Endothelial cell of umbilical vein (primary cell): ENCODE results near the gene P2RX1. TPM values are rescaled to one million over a fixed set of nuclear protein-coding genes. Genes with fewer than 3 reads are reported as not detected.

Experiments used
- BruUV-seq: library from RNA; stranded (reverse); fragments of 400-500 nt; replicated peaks from 2 replicates; lab custom pipeline; 2021; lab: Mats Ljungman, UMichigan
- CTCF ChIA-PET: fragments of 300-600, 350-600 bp; sonication (Branson Sonifier 250); formaldehyde crosslinking; loops from one replicate; lab custom pipeline; 2021; ENCODE audit warnings: antibody characterized with exemption, inconsistent platforms; lab: Charles Lee
- POLR2A ChIA-PET: fragments of 300-600, 350-600 bp; sonication (Branson Sonifier 250); formaldehyde crosslinking; loops from one replicate; lab custom pipeline; 2021; ENCODE audit warnings: antibody characterized with exemption, inconsistent platforms; lab: Charles Lee
- DNase-seq: peaks from one replicate; pipeline ENCODE4 v3.0.0-alpha.2; 2011; ENCODE audit warnings: low read depth, low spot score
- FAIRE-seq: peaks from 2 replicates; lab custom pipeline; 2011; peaks lifted over from hg19 to GRCh38; lab: Jason Lieb, UNC
- H2AFZ ChIP-seq: 2 replicates; pipeline ENCODE4 v1.6.0; 2012; ENCODE audit warnings: low read depth, low read length, control low read depth, inconsistent platforms
- H3K27ac ChIP-seq: 2 replicates; pipeline ENCODE4 v1.5.1; 2011; ENCODE audit warnings: low read depth, mild to moderate bottlenecking, control low read depth, low read length, moderate library complexity; ENCODE audit not compliant: insufficient read depth
- H3K27me3 ChIP-seq, 2 experiments: 2 replicates each; pipeline versions ENCODE4 v1.6.0 to v1.6.1; 2011; ENCODE audit warnings: low read length in 2 of 2, mixed read lengths in 1 of 2; ENCODE audit not compliant: control insufficient read depth in 2 of 2, insufficient read depth in 2 of 2
- H3K36me3 ChIP-seq, 2 experiments: 2 replicates in 1 of 2; 3 replicates in 1 of 2; pipeline ENCODE4 v1.5.1; 2011; ENCODE audit warnings: low read length in 2 of 2, mild to moderate bottlenecking in 1 of 2, moderate library complexity in 1 of 2; ENCODE audit not compliant: control insufficient read depth in 2 of 2, insufficient read depth in 2 of 2; ENCODE audit errors: extremely low read depth in 1 of 2
- H3K4me1 ChIP-seq: 3 replicates; pipeline ENCODE4 v1.5.1; 2011; ENCODE audit warnings: mild to moderate bottlenecking, low read length; ENCODE audit not compliant: control insufficient read depth, insufficient read depth; ENCODE audit errors: extremely low read depth
- H3K4me2 ChIP-seq: 2 replicates; pipeline ENCODE4 v1.6.1; 2011; ENCODE audit warnings: low read length, control low read depth, mixed read lengths; ENCODE audit not compliant: insufficient read depth
- H3K4me3 ChIP-seq, 3 experiments: fragments of 200-600 bp in 1 of 3; sonication (generic), shearing (Covaris generic) in 1 of 3; replicated peaks in 1 of 3; 2 replicates each; pipeline ENCODE4 v1.5.1; 2011 to 2016; ENCODE audit warnings: control low read depth in 3 of 3, low read length in 3 of 3, mild to moderate bottlenecking in 2 of 3, inconsistent platforms in 1 of 3, low read depth in 1 of 3, moderate library complexity in 1 of 3; ENCODE audit not compliant: insufficient read depth in 1 of 3
- H3K79me2 ChIP-seq: 2 replicates; pipeline ENCODE4 v1.6.0; 2012; ENCODE audit warnings: low read length, inconsistent platforms; ENCODE audit not compliant: control insufficient read depth, insufficient read depth
- H3K9ac ChIP-seq: replicated peaks from 2 replicates; pipeline ENCODE3; 2011; ENCODE audit warnings: low read length, control low read depth; ENCODE audit not compliant: insufficient read depth; ENCODE audit errors: extremely low read depth
- H3K9me1 ChIP-seq: replicated peaks from 3 replicates; pipeline ENCODE4 v1.6.0; 2011; ENCODE audit warnings: mild to moderate bottlenecking, low read length; ENCODE audit not compliant: control insufficient read depth, insufficient read depth; ENCODE audit errors: extremely low read depth
- H3K9me3 ChIP-seq: replicated peaks from 2 replicates; pipeline ENCODE4 v1.5.1; 2012; ENCODE audit warnings: low read length, inconsistent platforms; ENCODE audit not compliant: control insufficient read depth, insufficient read depth
- H4K20me1 ChIP-seq: replicated peaks from 2 replicates; pipeline ENCODE3; 2011; ENCODE audit warnings: mild to moderate bottlenecking, low read length; ENCODE audit not compliant: control insufficient read depth, insufficient read depth; ENCODE audit errors: extremely low read depth
- CTCF ChIP-seq, 2 donors: IDR thresholded peaks; 1 replicate in 1 of 2; 2 replicates in 1 of 2; pipeline ENCODE4 v1.5.1; 2011; ENCODE audit warnings: low read length in 2 of 2, mild to moderate bottlenecking in 2 of 2, moderate library complexity in 2 of 2, control low read depth in 1 of 2, inconsistent platforms in 1 of 2, low read depth in 1 of 2; ENCODE audit not compliant: insufficient read depth in 1 of 2; ENCODE audit errors: extremely low read depth in 1 of 2
- EZH2 ChIP-seq: IDR thresholded peaks from 2 replicates; pipeline ENCODE4 v1.6.1; 2012; ENCODE audit warnings: borderline replicate concordance, low read depth, mild to moderate bottlenecking, moderate library complexity, low read length, inconsistent platforms; ENCODE audit not compliant: severe bottlenecking
- GATA2 ChIP-seq: IDR thresholded peaks from 2 replicates; pipeline ENCODE4 v1.7.0; 2011; ENCODE audit warnings: low read depth, mild to moderate bottlenecking, moderate library complexity, mixed read lengths, low read length; ENCODE audit not compliant: insufficient read length, insufficient read depth
- JUN ChIP-seq: IDR thresholded peaks from 2 replicates; pipeline ENCODE4 v1.6.1; 2011; ENCODE audit warnings: borderline replicate concordance, low read depth; ENCODE audit not compliant: insufficient read length, insufficient read depth
- MYC ChIP-seq: IDR thresholded peaks from one replicate; pipeline ENCODE4 v1.6.1; 2011; ENCODE audit warnings: mild to moderate bottlenecking, low read depth, low read length
- dilution Hi-C: fragments of 300-500 bp; cut with MboI; formaldehyde crosslinking; loops from one replicate; pipeline ENCODE4 v1.15.0; 2019; ENCODE audit warnings: low sequenced_read_pairs; ENCODE audit not compliant: extremely low pct_ligation_motif_present
- intact Hi-C: fragments of 100-400 bp; cut with micrococcal nuclease; formaldehyde crosslinking; loops from one replicate; pipeline ENCODE4 v1.10.0; 2022
- polyA plus RNA-seq, 4 experiments: library from polyadenylated mRNA; depleted of rRNA in 3 of 4; stranded (reverse) in 3 of 4; unstranded in 1 of 4; fragments of >200 nt; gene quantifications; 2 replicates each; pipeline versions ENCODE4 v1.2.1 to v1.2.3, GENCODE V29; 2011 to 2012; ENCODE audit warnings: missing spikeins in 1 of 4
- total RNA-seq: library from RNA; stranded (reverse); gene quantifications from 2 replicates; pipeline ENCODE4 v1.2.3, GENCODE V29; 2021
- TF ChIP-seq, protein P1 (sequence below): IDR thresholded peaks from 2 replicates; pipeline ENCODE4 v1.6.1; 2011; ENCODE audit not compliant: insufficient read depth, insufficient read length

The P2RX1 gene
- total and polyA plus RNA-seq, 2 donors (not counting 3 experiments of a cell fraction or from before 2014, with no cell fraction given): not detected

DNA sequence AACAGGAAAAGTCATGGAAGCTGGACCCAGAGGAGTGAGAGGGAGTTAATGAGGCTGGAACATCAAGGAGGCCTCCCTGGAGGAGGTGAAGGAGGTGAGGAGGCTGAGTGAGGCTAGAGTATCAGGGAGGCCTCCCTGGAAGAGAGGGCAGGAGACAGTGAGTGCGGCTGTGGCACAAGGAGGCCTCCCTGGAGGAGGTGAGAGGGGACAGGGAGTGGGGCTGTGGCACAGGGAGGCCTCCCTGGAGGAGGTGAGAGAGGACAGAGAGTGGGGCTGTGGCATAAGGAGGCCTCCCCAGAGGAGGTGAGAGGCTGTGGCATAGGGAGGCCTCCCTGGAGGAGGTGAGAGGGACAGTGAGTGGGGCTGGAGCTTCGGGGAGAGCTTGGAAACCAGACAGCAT, 28.9 kb downstream of the P2RX1 start:
- Histone ChIP-seq H3K4me3 (no peak overlapping the region), H3K36me3 (no peaks in the 10 kb centered on the region), H3K4me2 (no peak overlapping the region), H3K27me3 (no peaks in the 10 kb centered on the region), H3K79me2 (peaks cover 21% of the 10 kb centered on the region), H3K27ac (peak overlapping the region; percentile 72), H3K9me1 (no peaks in the 10 kb centered on the region), H2AFZ (no peak overlapping the region), H4K20me1 (no peaks in the 10 kb centered on the region), H3K9me3 (no peaks in the 10 kb centered on the region), H3K4me1 (peaks cover 58% of the 10 kb centered on the region), H3K9ac (no peak overlapping the region)
- DNase-seq (no peak), FAIRE-seq (no peak)
- dilution Hi-C loops (no loop called here), intact Hi-C loops (no loop called here)
- TF ChIP-seq, protein P1, sequence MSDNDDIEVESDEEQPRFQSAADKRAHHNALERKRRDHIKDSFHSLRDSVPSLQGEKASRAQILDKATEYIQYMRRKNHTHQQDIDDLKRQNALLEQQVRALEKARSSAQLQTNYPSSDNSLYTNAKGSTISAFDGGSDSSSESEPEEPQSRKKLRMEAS: no peak
- TF ChIP-seq JUN: no peak
- TF ChIP-seq GATA2: no peak
- TF ChIP-seq EZH2: no peak
- no peak for TF ChIP-seq MYC
- TF ChIP-seq CTCF (IDR thresholded peaks at IDR 0.05; ENCODE audit: extremely low read depth in 1 of 2, insufficient read depth in 1 of 2, low read depth in 1 of 2, low read length in 2 of 2): no peak
- no TSS peak for BruUV-seq
- POLR2A ChIA-PET: no interaction called here
- CTCF ChIA-PET: no interaction called here
